ENCODE measurements around the gene RARB.

Gene RARB

GRCh38 chr3:25421747-25422146 is 6.3 kb upstream of the RARB start:
- no peak for DNase-seq (ENCODE audit: low read depth, low spot score)

GRCh38 chr3:25423780-25424588 is 4.1 kb upstream of the RARB start:
- DNase-seq (ENCODE audit: low read depth, low spot score), result no peak

- no peak for DNase-seq (ENCODE audit: low read depth, low spot score)
These were observed 3.4 kb upstream of the RARB start for GRCh38 chr3:25424614-25425013.

GRCh38 chr3:25426408-25426807 is 1.7 kb upstream of the RARB start:
- DNase-seq (ENCODE audit: low read depth, low spot score), result no peak

GRCh38 chr3:25427155-25427554 is 908 bp upstream of the RARB start:
- no peak for DNase-seq (ENCODE audit: low read depth, low spot score)

GRCh38 chr3:25427563-25427941 is 511 bp upstream of the RARB start:
- no peak for DNase-seq (ENCODE audit: low read depth, low spot score)

GRCh38 chr3:25428789-25429335 is 799 bp downstream of the RARB start:
- no peak for DNase-seq (ENCODE audit: low read depth, low spot score)

- DNase-seq (ENCODE audit: low read depth, low spot score), result no peak
These were observed 1.6 kb downstream of the RARB start for GRCh38 chr3:25429361-25430286.

- DNase-seq (ENCODE audit: low read depth, low spot score), result no peak
These were observed 2.3 kb downstream of the RARB start for GRCh38 chr3:25430287-25430934.

- DNase-seq (ENCODE audit: low read depth, low spot score), result no peak
These were observed 3.1 kb downstream of the RARB start for GRCh38 chr3:25430935-25431770.

GRCh38 chr3:25432176-25432720 is 4.2 kb downstream of the RARB start:
- no peak for DNase-seq (ENCODE audit: low read depth, low spot score)

GRCh38 chr3:25433106-25433505 is 5.0 kb downstream of the RARB start:
- no peak for DNase-seq (ENCODE audit: low read depth, low spot score)

- DNase-seq (ENCODE audit: low read depth, low spot score), result no peak
These were observed 5.8 kb downstream of the RARB start for GRCh38 chr3:25433868-25434267.

- no peak for DNase-seq (ENCODE audit: low read depth, low spot score)
These were observed 9.9 kb downstream of the RARB start for GRCh38 chr3:25437953-25438352.

GRCh38 chr3:25438791-25439555 is 10.9 kb downstream of the RARB start:
- DNase-seq (ENCODE audit: low read depth, low spot score), result no peak

GRCh38 chr3:25441234-25441856 is 13.3 kb downstream of the RARB start:
- DNase-seq (ENCODE audit: low read depth, low spot score), result no peak

GRCh38 chr3:25442486-25442885 is 14.4 kb downstream of the RARB start:
- no peak for DNase-seq (ENCODE audit: low read depth, low spot score)

- DNase-seq (ENCODE audit: low read depth, low spot score), result no peak
These were observed 16.2 kb downstream of the RARB start for GRCh38 chr3:25444273-25444672.

- DNase-seq (ENCODE audit: low read depth, low spot score), result no peak
These were observed 17.7 kb downstream of the RARB start for GRCh38 chr3:25445731-25446130.

- DNase-seq (ENCODE audit: low read depth, low spot score), result no peak
These were observed 19.2 kb downstream of the RARB start for GRCh38 chr3:25447285-25447684.
